Parathyroid adenoma (tissue), 2 donors: ENCODE measurements around the gene XRCC4.

Experiments
- H2AFZ ChIP-seq: fragments of 300-600 bp; sonication (generic); one replicate; pipeline ENCODE4 v1.7.0; 2017; ENCODE audit warnings: antibody characterized with exemption, mild to moderate bottlenecking
- H3K27ac ChIP-seq: fragments of 300-600 bp; sonication (generic); one replicate; pipeline ENCODE4 v1.7.0; 2017
- H3K27me3 ChIP-seq: fragments of 300-600 bp; sonication (generic); one replicate; pipeline ENCODE4 v1.7.0; 2017; ENCODE audit warnings: low read length; ENCODE audit not compliant: control insufficient read depth, insufficient read depth
- H3K36me3 ChIP-seq: fragments of 300-600 bp; sonication (generic); one replicate; pipeline ENCODE4 v1.7.0; 2017; ENCODE audit warnings: low read length; ENCODE audit not compliant: control insufficient read depth, insufficient read depth
- H3K4me1 ChIP-seq: fragments of 300-600 bp; sonication (generic); one replicate; pipeline ENCODE4 v1.7.0; 2017; ENCODE audit warnings: control low read depth
- H3K4me2 ChIP-seq: fragments of 300-600 bp; sonication (generic); one replicate; pipeline ENCODE4 v1.7.0; 2017; ENCODE audit warnings: low read length
- H3K4me3 ChIP-seq: fragments of 300-600 bp; sonication (generic); one replicate; pipeline ENCODE4 v1.7.0; 2017; ENCODE audit warnings: low read depth, low read length
- H3K79me2 ChIP-seq: fragments of 300-600 bp; sonication (generic); one replicate; pipeline ENCODE4 v1.7.0; 2017; ENCODE audit warnings: control low read depth
- H3K9ac ChIP-seq: fragments of 300-600 bp; sonication (generic); one replicate; pipeline ENCODE4 v1.7.0; 2017; ENCODE audit warnings: mild to moderate bottlenecking
- H3K9me3 ChIP-seq: fragments of 300-600 bp; sonication (generic); one replicate; pipeline ENCODE4 v1.7.0; 2017; ENCODE audit warnings: low read length; ENCODE audit not compliant: control insufficient read depth
- TF ChIP-seq, protein P1 (sequence below): fragments of 300-600 bp; sonication (generic); IDR thresholded peaks from one replicate; pipeline ENCODE4 v1.7.0; 2017; ENCODE audit warnings: antibody characterized with exemption, mild to moderate bottlenecking
- donor health status: primary hyperparathyroidism.

XRCC4 gene

DNA sequence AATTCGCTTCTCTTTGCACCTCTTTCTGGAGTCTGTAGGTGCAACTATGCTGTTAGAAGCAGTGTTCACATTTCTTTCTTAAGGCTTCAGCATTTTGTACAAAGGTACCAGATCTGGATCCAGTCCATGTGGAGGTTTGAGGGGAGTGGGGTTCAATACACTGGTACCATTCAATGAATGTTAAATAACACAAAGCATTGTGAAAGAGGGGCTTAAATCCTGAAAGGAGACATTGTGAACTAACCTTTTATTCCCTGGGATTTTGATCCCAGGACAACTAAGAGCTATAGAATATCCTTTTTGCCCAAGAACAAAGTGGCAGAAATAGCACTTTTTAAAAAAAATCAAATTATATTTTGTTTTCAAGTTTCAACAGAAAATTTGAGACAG is 286.5 kb downstream of the XRCC4 start:
- H3K9me3 ChIP-seq: no peaks in the 10 kb centered on the region
- no peak overlapping the region for H3K4me3 ChIP-seq
- no peak overlapping the region for H3K9ac ChIP-seq
- H3K4me1 ChIP-seq: no peaks in the 10 kb centered on the region
- TF ChIP-seq, protein P1, sequence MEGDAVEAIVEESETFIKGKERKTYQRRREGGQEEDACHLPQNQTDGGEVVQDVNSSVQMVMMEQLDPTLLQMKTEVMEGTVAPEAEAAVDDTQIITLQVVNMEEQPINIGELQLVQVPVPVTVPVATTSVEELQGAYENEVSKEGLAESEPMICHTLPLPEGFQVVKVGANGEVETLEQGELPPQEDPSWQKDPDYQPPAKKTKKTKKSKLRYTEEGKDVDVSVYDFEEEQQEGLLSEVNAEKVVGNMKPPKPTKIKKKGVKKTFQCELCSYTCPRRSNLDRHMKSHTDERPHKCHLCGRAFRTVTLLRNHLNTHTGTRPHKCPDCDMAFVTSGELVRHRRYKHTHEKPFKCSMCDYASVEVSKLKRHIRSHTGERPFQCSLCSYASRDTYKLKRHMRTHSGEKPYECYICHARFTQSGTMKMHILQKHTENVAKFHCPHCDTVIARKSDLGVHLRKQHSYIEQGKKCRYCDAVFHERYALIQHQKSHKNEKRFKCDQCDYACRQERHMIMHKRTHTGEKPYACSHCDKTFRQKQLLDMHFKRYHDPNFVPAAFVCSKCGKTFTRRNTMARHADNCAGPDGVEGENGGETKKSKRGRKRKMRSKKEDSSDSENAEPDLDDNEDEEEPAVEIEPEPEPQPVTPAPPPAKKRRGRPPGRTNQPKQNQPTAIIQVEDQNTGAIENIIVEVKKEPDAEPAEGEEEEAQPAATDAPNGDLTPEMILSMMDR: no peak
- no peak overlapping the region for H3K27ac ChIP-seq
- no peaks in the 10 kb centered on the region for H3K27me3 ChIP-seq
- no peaks in the 10 kb centered on the region for H3K79me2 ChIP-seq
- H3K36me3 ChIP-seq: no peaks in the 10 kb centered on the region
- no peak overlapping the region for H2AFZ ChIP-seq
- H3K4me2 ChIP-seq: no peak overlapping the region

DNA sequence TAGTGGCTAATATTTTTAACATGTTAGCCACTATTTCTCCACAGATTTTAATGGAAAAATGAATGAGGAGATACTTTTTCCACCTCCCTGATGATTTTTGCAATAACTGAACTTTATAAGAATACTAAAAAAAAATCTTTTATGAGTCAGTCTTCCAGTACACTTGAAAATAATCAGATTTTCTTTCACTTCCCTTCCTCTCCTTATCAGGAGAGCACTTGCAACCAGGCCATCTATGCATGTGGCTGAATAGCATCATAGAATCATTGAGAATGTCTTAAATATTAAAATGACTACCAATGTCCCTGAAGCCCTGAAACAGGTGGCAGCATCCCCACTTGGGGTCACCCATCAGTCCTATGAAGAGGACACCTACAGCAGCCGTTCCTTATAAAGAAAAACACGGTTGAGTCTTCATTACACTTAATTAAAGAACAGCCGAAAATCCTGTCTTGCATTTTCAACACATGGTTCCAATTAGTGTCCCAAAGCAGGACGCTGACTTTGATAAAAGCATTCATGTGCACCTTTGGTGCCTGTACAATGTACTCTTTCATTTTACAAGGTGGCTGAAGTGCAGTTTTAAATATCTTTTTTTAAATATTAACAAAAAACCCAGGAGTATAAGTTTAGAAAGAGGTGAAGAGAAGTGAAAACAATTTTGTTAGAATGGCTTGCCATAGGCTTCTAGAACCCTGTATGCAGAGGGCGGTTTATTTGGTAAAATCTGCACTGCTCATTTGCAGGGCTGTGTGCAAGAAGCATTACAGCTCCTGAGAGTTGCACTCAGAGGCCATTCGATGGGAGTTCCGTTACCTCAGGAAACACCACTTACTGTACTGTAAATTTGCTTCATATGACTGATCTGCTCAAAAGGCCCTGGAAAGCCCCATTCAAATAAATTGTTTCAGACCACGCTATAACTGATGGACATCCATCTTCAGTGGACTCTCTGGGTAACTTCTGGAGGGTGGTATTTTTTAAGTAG is 287.3 kb downstream of the XRCC4 start:
- Histone ChIP-seq H3K4me2 (no peak overlapping the region), H3K27ac (no peak overlapping the region)

DNA sequence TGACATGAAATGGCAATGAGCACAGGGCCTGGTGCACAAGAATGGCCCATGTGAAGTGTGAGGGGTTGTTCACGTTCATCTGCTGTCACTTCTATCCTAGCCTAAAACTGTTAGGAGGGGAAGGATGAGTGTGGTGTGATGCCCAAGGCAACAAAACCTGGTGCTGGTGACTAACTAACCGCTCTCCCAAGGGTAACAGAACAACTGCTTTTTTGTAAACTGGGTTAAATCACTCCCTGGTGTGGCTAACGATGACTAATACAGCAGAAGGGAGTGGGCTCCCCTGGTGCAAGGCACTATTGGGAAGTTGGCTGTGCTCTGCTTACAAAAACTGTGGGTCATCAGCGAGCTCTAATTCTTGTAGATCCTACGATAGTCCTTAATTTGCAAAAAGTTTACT is 291.0 kb downstream of the XRCC4 start:
- TF ChIP-seq, protein P1: no peak
- Histone ChIP-seq H3K9me3 (no peaks in the 10 kb centered on the region), H3K4me3 (no peak overlapping the region), H3K27me3 (no peaks in the 10 kb centered on the region), H3K9ac (no peak overlapping the region), H3K27ac (no peak overlapping the region), H2AFZ (no peak overlapping the region), H3K4me2 (no peak overlapping the region), H3K79me2 (no peaks in the 10 kb centered on the region), H3K36me3 (no peaks in the 10 kb centered on the region), H3K4me1 (no peaks in the 10 kb centered on the region)

More for the DNA sequence above, 287.3 kb downstream of the XRCC4 start:
- TF ChIP-seq, protein P1: no peak
- Histone ChIP-seq H3K9me3 (no peaks in the 10 kb centered on the region), H3K27me3 (no peaks in the 10 kb centered on the region), H3K36me3 (no peaks in the 10 kb centered on the region), H3K79me2 (no peaks in the 10 kb centered on the region), H3K9ac (no peak overlapping the region), H2AFZ (no peak overlapping the region), H3K4me3 (no peak overlapping the region), H3K4me1 (no peaks in the 10 kb centered on the region)

DNA sequence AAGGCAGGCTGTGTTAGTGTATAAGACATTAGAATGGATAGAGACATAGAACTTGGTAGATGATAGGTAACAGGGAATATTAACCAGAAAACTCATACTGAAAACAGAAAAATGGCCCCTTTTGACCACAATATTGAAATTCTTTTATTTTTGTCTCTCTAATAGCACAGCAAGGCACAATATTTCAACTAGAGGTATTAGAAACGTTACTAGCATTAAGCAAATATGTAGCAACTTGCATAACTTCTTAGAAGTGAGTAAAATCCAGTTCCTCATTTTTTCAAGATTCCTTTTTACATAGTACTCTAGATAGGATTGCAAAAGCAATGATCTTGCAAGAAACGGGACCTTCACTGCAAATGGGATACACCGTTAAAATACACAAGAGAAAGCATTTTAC is 291.5 kb downstream of the XRCC4 start:
- no peak overlapping the region for H3K4me3 ChIP-seq
- H3K36me3 ChIP-seq: no peaks in the 10 kb centered on the region
- H3K9me3 ChIP-seq: no peaks in the 10 kb centered on the region
- no peak overlapping the region for H3K4me2 ChIP-seq
- H3K27me3 ChIP-seq: no peaks in the 10 kb centered on the region
- no peak overlapping the region for H3K27ac ChIP-seq
- no peak overlapping the region for H2AFZ ChIP-seq
- no peaks in the 10 kb centered on the region for H3K79me2 ChIP-seq
- H3K4me1 ChIP-seq: no peaks in the 10 kb centered on the region
- TF ChIP-seq, protein P1: no peak
- no peak overlapping the region for H3K9ac ChIP-seq
